ENCODE measurements around the gene CDK5R2. TPM values are rescaled to one million over a fixed set of nuclear protein-coding genes. Genes with fewer than 3 reads are reported as not detected.
"Not testable (repeated sequence)": the region's sequence is repeated elsewhere in the genome, so short reads cannot be mapped to it uniquely, and the experiment has no call there.

CDK5R2 gene
- total and polyA plus RNA-seq, 2 donors from 2014 or later: not detected

DNA sequence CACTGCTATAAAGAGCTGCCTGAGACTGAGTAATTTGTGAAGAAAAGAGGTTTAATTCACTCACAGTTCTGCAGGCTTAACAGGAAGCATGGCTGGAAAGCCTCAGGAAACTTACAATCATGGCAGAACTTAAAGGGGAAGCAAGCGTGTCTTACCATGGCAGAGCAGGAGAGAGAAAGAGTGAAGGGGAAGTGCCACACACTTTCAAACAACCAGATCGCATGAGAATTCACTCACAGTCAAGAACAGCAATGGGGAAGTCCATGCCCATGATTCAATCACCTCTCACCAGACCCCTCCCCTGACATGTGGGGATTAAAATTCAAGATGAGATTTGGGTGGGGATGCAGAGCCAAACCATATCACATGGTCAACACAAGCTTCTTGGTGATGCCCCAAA, 34.7 kb upstream of the CDK5R2 start:
- H3K27me3 ChIP-seq (ENCODE audit: control insufficient read depth, insufficient read depth, low read length): no peaks in the 10 kb centered on the region
- H3K27ac ChIP-seq (ENCODE audit: low read depth in 2 of 2, low read length in 2 of 2): no peak overlapping the region
- FAIRE-seq (no peak), DNase-seq (no peak)
- intact Hi-C loops (cut with DNase I): no loop called here
- no peak overlapping the region for H3K9ac ChIP-seq (ENCODE audit: low read length in 3 of 3)
- H3K4me1 ChIP-seq (ENCODE audit: control insufficient read depth in 2 of 3, insufficient read depth in 2 of 3, low read depth in 1 of 3, low read length in 3 of 3): no peaks in the 10 kb centered on the region
- H3K9me3 ChIP-seq (ENCODE audit: control insufficient read depth in 2 of 3, insufficient read depth in 1 of 3, low read length in 3 of 3): no peaks in the 10 kb centered on the region
- no peaks in the 10 kb centered on the region for H3K36me3 ChIP-seq (ENCODE audit: control insufficient read depth in 2 of 3, insufficient read depth in 3 of 3, low read length in 3 of 3)
- no peak for TF ChIP-seq CTCF (IDR thresholded peaks at IDR 0.05; ENCODE audit: borderline replicate concordance, extremely low read depth, insufficient read depth)
- H3K4me3 ChIP-seq (ENCODE audit: low read length in 3 of 3): no peak overlapping the region

- intact Hi-C loops (cut with DNase I): no loop called here
- FAIRE-seq: no peak
Measured at GRCh38 chr2:218925434-218925833, 34.0 kb upstream of the CDK5R2 start.

DNA sequence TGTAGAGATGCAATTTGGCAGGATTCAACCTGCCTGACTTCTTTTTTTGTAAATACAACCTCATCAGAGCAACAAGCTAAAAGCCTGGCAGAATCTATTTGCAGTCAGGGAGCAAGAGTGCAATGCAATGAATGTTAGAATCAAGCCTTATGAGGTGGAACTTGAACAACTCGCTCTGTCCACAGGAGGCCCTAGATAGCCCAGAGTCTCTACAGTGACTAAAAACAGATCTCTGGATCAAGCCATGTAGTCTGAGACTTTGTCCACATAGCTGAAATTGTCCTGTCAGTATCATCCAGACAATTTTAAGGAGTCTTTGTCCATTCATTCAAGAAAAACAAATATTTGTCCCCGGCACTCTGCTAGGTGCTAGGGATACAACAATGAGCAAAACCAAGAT, 32.0 kb upstream of the CDK5R2 start:
- DNase-seq (no peak), FAIRE-seq (no peak)
- H3K9ac ChIP-seq (ENCODE audit: low read length in 3 of 3): no peak overlapping the region
- intact Hi-C loops (cut with DNase I): no loop called here
- no peaks in the 10 kb centered on the region for H3K9me3 ChIP-seq (ENCODE audit: control insufficient read depth in 2 of 3, insufficient read depth in 1 of 3, low read length in 3 of 3)
- no peaks in the 10 kb centered on the region for H3K27me3 ChIP-seq (ENCODE audit: control insufficient read depth, insufficient read depth, low read length)
- no peaks in the 10 kb centered on the region for H3K36me3 ChIP-seq (ENCODE audit: control insufficient read depth in 2 of 3, insufficient read depth in 3 of 3, low read length in 3 of 3)
- no peak overlapping the region for H3K4me3 ChIP-seq (ENCODE audit: low read length in 3 of 3)
- no peaks in the 10 kb centered on the region for H3K4me1 ChIP-seq (ENCODE audit: control insufficient read depth in 2 of 3, insufficient read depth in 2 of 3, low read depth in 1 of 3, low read length in 3 of 3)
- no peak for TF ChIP-seq CTCF (IDR thresholded peaks at IDR 0.05; ENCODE audit: borderline replicate concordance, extremely low read depth, insufficient read depth)
- H3K27ac ChIP-seq (ENCODE audit: low read depth in 2 of 2, low read length in 2 of 2): no peak overlapping the region

More at GRCh38 chr2:218925434-218925833, 34.0 kb upstream of the CDK5R2 start:
- Histone ChIP-seq H3K4me1 (ENCODE audit: control insufficient read depth in 2 of 3, insufficient read depth in 2 of 3, low read depth in 1 of 3, low read length in 3 of 3) (no peaks in the 10 kb centered on the region), H3K27me3 (ENCODE audit: control insufficient read depth, insufficient read depth, low read length) (no peaks in the 10 kb centered on the region), H3K9me3 (ENCODE audit: control insufficient read depth in 2 of 3, insufficient read depth in 1 of 3, low read length in 3 of 3) (no peaks in the 10 kb centered on the region), H3K4me3 (ENCODE audit: low read length in 3 of 3) (no peak overlapping the region), H3K9ac (ENCODE audit: low read length in 3 of 3) (no peak overlapping the region), H3K36me3 (ENCODE audit: control insufficient read depth in 2 of 3, insufficient read depth in 3 of 3, low read length in 3 of 3) (no peaks in the 10 kb centered on the region), H3K27ac (ENCODE audit: low read depth in 2 of 2, low read length in 2 of 2) (no peak overlapping the region)
- DNase-seq: no peak
- no peak for TF ChIP-seq CTCF (IDR thresholded peaks at IDR 0.05; ENCODE audit: borderline replicate concordance, extremely low read depth, insufficient read depth)

DNA sequence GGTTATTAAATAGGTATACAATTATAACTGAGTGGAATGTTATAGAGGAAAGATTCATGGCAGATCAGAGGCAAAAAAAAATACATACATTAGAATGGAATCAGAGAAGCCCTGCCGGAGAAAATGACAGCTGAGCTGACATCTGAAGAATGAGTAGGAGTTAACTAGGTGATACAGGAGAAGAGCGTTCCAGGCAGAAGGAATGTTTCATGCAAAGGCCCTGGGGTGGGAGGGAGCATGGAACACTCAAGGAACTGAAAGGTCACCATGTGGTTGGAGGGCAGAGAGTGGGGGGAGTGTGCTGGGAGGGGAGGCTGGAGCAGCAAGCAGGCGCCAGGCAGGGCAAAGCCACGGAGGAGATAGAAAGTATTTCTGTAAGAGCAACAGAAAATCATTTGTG, 31.6 kb upstream of the CDK5R2 start:
- DNase-seq (no peak), FAIRE-seq (no peak)
- no peaks in the 10 kb centered on the region for H3K9me3 ChIP-seq (ENCODE audit: control insufficient read depth in 2 of 3, insufficient read depth in 1 of 3, low read length in 3 of 3)
- no peaks in the 10 kb centered on the region for H3K4me1 ChIP-seq (ENCODE audit: control insufficient read depth in 2 of 3, insufficient read depth in 2 of 3, low read depth in 1 of 3, low read length in 3 of 3)
- intact Hi-C loops (cut with DNase I): no loop called here
- no peak for TF ChIP-seq CTCF (IDR thresholded peaks at IDR 0.05; ENCODE audit: borderline replicate concordance, extremely low read depth, insufficient read depth)
- H3K27me3 ChIP-seq (ENCODE audit: control insufficient read depth, insufficient read depth, low read length): no peaks in the 10 kb centered on the region
- no peak overlapping the region for H3K27ac ChIP-seq (ENCODE audit: low read depth in 2 of 2, low read length in 2 of 2)
- H3K4me3 ChIP-seq (ENCODE audit: low read length in 3 of 3): no peak overlapping the region
- no peaks in the 10 kb centered on the region for H3K36me3 ChIP-seq (ENCODE audit: control insufficient read depth in 2 of 3, insufficient read depth in 3 of 3, low read length in 3 of 3)
- H3K9ac ChIP-seq (ENCODE audit: low read length in 3 of 3): no peak overlapping the region

- DNase-seq; FAIRE-seq; intact Hi-C loops (cut with DNase I); H3K9ac ChIP-seq (ENCODE audit: low read length in 3 of 3); H3K4me1 ChIP-seq (ENCODE audit: control insufficient read depth in 2 of 3, insufficient read depth in 2 of 3, low read depth in 1 of 3, low read length in 3 of 3); H3K4me3 ChIP-seq (ENCODE audit: low read length in 3 of 3); H3K27ac ChIP-seq (ENCODE audit: low read depth in 2 of 2, low read length in 2 of 2); H3K27me3 ChIP-seq (ENCODE audit: control insufficient read depth, insufficient read depth, low read length); H3K36me3 ChIP-seq (ENCODE audit: control insufficient read depth in 2 of 3, insufficient read depth in 3 of 3, low read length in 3 of 3); H3K9me3 ChIP-seq (ENCODE audit: control insufficient read depth in 2 of 3, insufficient read depth in 1 of 3, low read length in 3 of 3): not testable (repeated sequence)
Measured at GRCh38 chr2:218930488-218930887, 29.0 kb upstream of the CDK5R2 start.

- intact Hi-C loops (cut with DNase I); H3K4me3 ChIP-seq (ENCODE audit: low read length in 3 of 3); H3K4me1 ChIP-seq (ENCODE audit: control insufficient read depth in 2 of 3, insufficient read depth in 2 of 3, low read depth in 1 of 3, low read length in 3 of 3); H3K36me3 ChIP-seq (ENCODE audit: control insufficient read depth in 2 of 3, insufficient read depth in 3 of 3, low read length in 3 of 3); DNase-seq; H3K27ac ChIP-seq (ENCODE audit: low read depth in 2 of 2, low read length in 2 of 2); H3K9me3 ChIP-seq (ENCODE audit: control insufficient read depth in 2 of 3, insufficient read depth in 1 of 3, low read length in 3 of 3); H3K9ac ChIP-seq (ENCODE audit: low read length in 3 of 3); FAIRE-seq; H3K27me3 ChIP-seq (ENCODE audit: control insufficient read depth, insufficient read depth, low read length): not testable (repeated sequence)
Measured at GRCh38 chr2:218931751-218932150, 27.7 kb upstream of the CDK5R2 start.

All from kidney (tissue), 14 donors.